HG03442 (cell line): ENCODE results near the gene PPP1R1C.
A peak's percentile ranks its signal among the peaks of the same experiment; 100 is the strongest.

ENCODE experiments used
- ATAC-seq: cut with Tn5 transposase; IDR thresholded peaks from one replicate; pipeline ENCODE4 v1.9.1; 2021; ENCODE audit warnings: mild to moderate bottlenecking, moderate library complexity; ENCODE audit not compliant: unreplicated experiment

The PPP1R1C gene

GRCh38 chr2:182058056-182058455, 72.4 kb downstream of the PPP1R1C start:
- no peak for ATAC-seq

- no peak for ATAC-seq
These were observed 76.1 kb downstream of the PPP1R1C start for GRCh38 chr2:182061739-182062138.

DNA sequence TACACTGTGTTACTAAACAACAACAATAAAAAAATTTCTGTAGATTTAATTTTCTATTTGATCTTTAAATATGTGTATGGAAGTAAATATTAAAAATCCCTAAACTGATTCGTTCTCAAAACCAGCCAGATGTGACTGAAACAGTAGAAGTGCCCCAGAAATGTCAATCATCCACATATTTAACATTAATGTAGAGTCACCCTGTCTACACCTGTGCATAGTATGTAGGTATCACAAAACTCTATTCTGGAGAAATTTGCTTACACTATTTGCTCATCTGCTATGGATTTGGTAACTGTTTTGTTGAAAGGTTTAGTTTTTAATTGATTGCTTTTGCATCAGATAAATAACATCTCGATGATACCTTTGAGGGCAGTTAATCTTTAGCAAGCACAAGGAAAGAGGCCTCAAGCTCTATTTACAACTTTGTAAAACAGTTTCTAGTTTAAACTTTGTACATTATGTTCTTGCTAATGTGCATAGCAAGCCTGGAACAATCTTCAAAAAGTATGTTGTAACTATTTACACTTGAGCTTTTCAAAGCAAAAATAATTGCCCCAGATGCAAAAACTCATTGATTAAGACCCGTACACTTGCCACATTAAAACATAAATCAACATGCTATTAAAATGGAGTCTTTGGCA, 76.8 kb downstream of the PPP1R1C start:
- no peak for ATAC-seq

GRCh38 chr2:182064019-182064778, 78.5 kb downstream of the PPP1R1C start:
- ATAC-seq = no peak

- no peak for ATAC-seq
These were observed 80.9 kb downstream of the PPP1R1C start for GRCh38 chr2:182066400-182067087.

- no peak for ATAC-seq
These were observed 81.7 kb downstream of the PPP1R1C start for GRCh38 chr2:182067393-182067792.

- no peak for ATAC-seq
These were observed 83.2 kb downstream of the PPP1R1C start for GRCh38 chr2:182068811-182069210.

DNA sequence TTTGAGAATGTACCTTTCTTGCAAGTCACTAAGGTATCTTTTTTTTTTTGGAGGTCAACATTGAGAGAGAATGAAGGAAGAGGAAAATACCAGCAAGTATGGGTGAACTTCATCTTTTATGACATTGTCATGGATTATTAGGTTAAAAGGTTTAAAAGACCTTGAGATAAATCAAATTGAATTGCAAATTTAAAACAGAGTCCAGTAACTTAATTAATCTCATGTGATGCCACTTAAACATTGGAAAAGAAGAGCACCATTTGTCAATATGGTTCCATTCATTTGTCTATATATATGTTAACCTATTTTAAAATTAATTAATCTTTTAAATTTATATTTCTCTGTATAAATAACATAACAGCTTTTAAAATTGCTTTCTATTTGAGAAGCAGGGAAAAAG, 83.8 kb downstream of the PPP1R1C start:
- no peak for ATAC-seq

- ATAC-seq = no peak
These were observed 84.3 kb downstream of the PPP1R1C start for GRCh38 chr2:182069908-182070307.

DNA sequence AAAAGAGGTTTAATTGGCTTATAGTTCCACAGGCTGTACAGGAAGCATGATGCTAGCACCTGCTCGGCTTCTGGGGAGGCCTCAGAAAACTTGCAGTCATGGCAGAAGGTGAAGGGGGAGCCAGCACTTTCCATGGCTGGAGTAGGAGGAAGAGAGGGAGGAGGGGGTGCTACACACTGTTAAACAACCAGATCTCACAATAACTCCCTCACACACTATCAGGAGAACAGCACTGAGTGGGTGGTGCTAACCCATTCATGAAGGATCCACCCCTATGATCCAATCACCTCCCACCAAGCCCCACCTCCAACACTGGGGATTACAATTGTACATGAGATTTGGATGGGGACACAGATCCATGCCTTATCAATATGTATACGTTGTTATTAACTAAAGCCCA, 85.1 kb downstream of the PPP1R1C start:
- no peak for ATAC-seq

DNA sequence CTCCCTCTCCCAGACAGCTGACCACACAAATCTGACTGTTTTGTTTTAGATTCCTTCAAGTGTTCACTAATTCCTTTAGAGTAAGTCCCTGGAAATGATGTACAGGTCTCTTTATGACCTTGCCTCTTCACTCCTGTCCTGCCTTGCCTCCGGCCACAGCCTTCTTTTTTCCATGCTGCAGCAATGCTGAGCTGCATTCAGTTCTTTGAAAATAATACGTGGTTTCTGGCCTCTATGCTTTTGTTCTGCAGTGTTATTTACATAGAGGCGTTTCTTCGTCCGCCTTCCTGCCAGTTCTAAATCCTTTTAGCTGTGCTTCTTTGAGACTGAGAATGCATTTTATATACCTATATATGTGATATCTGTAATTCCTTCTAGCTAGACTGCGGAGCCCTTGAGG, 87.2 kb downstream of the PPP1R1C start:
- ATAC-seq = no peak

DNA sequence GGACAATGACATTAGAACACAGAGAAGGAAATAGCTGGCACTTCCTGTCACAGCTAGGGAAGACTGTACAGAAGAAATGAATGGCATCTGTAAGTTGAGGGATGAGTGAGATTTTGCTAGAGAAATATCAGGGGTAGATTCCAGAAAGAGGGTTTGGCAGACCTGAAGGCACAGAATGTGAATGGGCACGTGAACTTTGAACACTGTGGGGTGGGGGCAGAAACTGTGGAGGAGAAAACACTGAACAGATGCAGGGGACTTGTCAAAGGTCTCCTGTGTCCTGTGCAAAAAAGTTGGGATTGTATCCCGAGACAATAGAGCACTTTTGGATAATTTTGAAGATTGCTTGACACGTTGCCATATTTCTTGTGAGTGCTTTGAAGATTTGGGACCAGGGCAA, 88.0 kb downstream of the PPP1R1C start:
- ATAC-seq = no peak

DNA sequence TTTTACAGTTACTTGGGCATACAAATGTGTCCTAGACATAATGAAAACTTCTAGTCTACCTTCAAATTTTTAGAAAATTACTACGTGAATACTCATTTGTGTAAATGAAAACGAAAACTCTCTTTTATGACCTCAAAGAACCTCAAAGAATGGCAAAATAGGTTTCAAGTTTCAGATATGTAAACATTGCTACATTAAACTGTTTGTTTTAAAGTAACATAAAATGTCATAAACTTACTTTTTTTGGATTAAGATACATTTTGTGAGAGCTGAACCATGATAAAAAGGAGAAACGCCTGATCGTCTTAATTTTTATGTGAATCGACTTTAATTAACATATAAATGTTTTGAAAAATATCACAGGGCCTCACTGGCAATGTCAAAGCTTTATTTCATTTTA, 91.4 kb downstream of the PPP1R1C start:
- no peak for ATAC-seq

GRCh38 chr2:182077448-182078142, 91.9 kb downstream of the PPP1R1C start:
- ATAC-seq = peak; percentile 71

DNA sequence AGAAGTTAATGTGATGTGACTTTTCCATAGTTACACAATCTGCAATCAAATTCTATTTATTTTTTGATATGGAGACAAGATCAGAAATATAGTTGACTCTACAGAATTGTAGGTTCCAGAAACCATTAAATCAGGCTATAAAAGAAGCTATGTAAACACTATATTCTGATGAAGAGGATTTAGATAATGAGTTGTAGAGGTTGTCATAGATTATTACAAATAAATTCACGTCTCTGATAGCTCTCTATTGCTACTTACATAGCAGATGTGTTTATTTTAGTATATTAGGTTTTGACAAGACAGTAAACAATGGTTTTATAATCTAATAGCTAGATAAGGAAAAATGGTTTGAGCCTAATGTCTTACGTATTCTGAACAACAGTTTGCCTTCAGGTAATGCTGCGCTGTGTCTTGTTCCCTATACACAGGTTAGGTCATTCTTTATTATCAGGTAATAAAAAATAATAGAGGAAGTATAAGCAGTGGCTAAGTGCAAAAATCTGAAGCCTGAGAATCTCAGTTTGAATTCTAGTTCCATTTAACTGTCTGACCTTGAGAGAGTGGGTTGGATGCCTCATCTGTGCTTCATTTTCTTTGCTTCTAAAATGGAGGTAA, 93.4 kb downstream of the PPP1R1C start:
- ATAC-seq = no peak

DNA sequence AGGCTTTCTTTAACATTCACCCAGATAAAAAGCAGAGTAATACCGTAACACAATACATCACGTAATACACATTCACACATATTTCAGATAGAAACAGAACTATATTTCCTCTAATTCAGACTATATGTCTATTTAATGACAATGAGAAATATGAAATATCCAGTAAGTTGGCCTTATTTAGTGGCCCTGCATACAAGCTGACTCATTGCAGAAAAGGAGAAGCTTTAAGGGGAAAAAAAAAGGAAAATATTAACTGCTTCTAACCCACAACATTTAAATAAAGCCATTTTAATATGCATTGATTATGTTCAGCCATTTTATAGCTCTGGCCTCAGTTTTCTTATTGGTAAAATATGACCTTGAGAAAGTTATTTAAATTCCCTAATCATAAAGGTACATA, 94.8 kb downstream of the PPP1R1C start:
- no peak for ATAC-seq

- ATAC-seq = no peak
These were observed 96.1 kb downstream of the PPP1R1C start for GRCh38 chr2:182081602-182082260.

DNA sequence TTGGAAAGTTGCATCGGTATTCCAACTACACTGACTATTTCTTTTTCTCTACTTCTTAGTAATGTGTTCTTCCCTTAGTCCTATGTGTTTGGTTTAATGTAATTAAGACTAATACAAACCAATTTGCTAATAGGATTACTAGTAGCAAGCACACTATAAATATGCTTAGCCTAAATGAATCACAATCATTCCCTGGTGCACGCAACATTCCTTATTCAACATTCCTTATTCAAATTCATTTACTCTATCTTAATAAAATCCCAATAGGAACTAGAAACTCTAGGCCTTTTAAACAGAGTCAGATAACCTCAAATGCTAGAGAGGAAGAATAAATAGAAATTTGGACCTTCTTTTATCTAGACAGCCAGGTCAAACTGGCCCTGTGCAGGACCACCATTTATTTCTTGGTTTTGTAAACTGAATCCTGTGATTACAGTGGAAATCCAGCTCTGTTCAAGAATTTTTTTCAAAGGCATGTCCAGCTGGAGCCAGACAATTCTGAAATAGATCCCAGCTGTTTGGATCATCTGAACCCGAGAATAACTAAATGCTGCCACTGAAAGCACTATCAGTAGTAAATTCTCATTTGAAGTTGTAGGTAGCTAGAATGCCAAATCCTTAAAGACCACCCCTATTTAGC, 103.1 kb downstream of the PPP1R1C start:
- ATAC-seq = no peak

DNA sequence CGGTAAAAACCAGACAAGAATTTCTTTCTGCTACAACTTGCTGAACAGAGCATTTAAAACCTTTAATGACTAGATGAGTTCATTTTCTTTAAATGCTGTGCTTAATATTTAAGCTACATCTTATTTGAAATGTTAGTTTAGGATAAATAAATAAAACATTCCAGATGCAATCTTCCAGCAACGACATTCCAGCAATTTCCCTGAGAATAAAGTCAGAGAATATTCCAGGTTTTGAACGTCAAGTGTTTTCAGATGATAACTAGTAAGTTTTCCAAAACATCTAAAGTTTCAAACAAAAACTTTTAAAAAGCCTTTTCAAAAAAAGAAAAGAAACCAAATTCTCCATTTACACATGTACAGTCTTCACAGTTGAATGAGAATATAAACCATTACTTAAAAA, 104.8 kb downstream of the PPP1R1C start:
- ATAC-seq = no peak

- ATAC-seq = no peak
These were observed 112.0 kb downstream of the PPP1R1C start for GRCh38 chr2:182097571-182098164.
